ENCODE data around the gene IL17C. TPM values are rescaled to one million over a fixed set of nuclear protein-coding genes. Genes with fewer than 3 reads are reported as not detected.

IL17C gene
- total RNA-seq, 2 donors from 2014 or later: not detected

DNA sequence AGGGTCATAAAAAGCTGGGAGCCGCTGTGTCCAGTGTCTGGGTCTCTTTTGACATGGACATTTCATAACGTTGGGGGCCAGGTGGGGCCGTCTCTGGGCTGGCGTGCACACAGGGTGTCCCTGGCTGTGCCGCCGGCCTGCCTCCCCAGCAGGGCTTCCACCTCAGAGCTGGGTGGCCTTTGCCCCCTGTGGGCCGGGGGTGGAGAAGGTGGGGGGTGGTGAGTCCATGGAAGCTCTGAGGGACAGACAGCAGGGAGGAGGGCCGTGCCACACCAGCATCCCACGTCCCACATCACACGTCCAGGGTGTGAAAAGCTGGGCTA lies 48.8 kb downstream of the IL17C start:
- no peaks in the 10 kb centered on the region for H3K9me3 ChIP-seq
- no peaks in the 10 kb centered on the region for H3K36me3 ChIP-seq
- no peak for TF ChIP-seq CTCF (IDR thresholded peaks at IDR 0.05)
- H3K4me1 ChIP-seq: peaks cover 0 to 40% of the 10 kb centered on the region in 2 donors
- H3K4me3 ChIP-seq: no peak overlapping the region
- no peaks in the 10 kb centered on the region for H3K27me3 ChIP-seq
- H3K27ac ChIP-seq: no peak overlapping the region
- no peak for DNase-seq (ENCODE audit: low spot score)

DNA sequence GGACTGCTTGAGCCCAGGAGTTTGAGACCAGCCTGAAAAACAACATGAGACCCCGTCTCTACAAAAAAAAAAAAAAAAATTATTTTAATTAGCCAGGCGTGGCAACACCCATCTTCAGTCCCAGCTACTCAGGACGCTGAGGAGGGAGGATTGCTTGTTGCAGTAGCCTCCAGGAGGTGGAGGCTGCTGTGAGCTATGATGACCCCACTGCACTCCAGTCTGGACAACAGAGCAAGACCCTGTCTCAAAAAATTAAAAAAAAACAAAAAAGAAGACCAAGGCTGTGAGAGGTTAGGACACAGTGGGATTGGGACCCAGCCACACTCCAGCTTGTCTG lies 49.3 kb downstream of the IL17C start:
- DNase-seq (ENCODE audit: low spot score): no peak
- Histone ChIP-seq H3K27me3 (no peaks in the 10 kb centered on the region), H3K36me3 (no peaks in the 10 kb centered on the region), H3K4me1 (peaks cover 0 to 40% of the 10 kb centered on the region in 2 donors), H3K27ac (no peak overlapping the region), H3K4me3 (no peak overlapping the region), H3K9me3 (no peaks in the 10 kb centered on the region)
- no peak for TF ChIP-seq CTCF (IDR thresholded peaks at IDR 0.05)

GRCh38 chr16:88688013-88688778 lies 49.8 kb downstream of the IL17C start:
- no peak for DNase-seq (ENCODE audit: low spot score)
- H3K4me3 ChIP-seq: no peak overlapping the region
- no peak for TF ChIP-seq CTCF (IDR thresholded peaks at IDR 0.05)
- no peaks in the 10 kb centered on the region for H3K9me3 ChIP-seq
- peaks cover 0 to 40% of the 10 kb centered on the region in 2 donors for H3K4me1 ChIP-seq
- H3K27me3 ChIP-seq: no peaks in the 10 kb centered on the region
- H3K27ac ChIP-seq: no peak overlapping the region
- no peaks in the 10 kb centered on the region for H3K36me3 ChIP-seq

Other genes starting within 250 kb of the IL17C start
- 1 to 10 TPM; 1.7 to 2.4 TPM for gene ZFPM1, start 185.3 kb upstream of the IL17C start, total RNA-seq
- 10 to 100 TPM in 1 of 2 donors, 1 to 10 TPM in 1; 7.9 to 10.0 TPM for gene ZC3H18, start 68.2 kb upstream of the IL17C start, total RNA-seq
- gene CYBA, start 12.5 kb downstream of the IL17C start, total RNA-seq: 100 to 1,000 TPM in 1 of 2 donors, 10 to 100 TPM in 1; 82.0 to 132 TPM
- gene MVD, start 24.5 kb downstream of the IL17C start, total RNA-seq: 10 to 100 TPM; 21.5 to 23.1 TPM
- gene SNAI3, start 47.9 kb downstream of the IL17C start, total RNA-seq: 1 to 10 TPM; 1.0 to 1.6 TPM
- gene RNF166, start 67.8 kb downstream of the IL17C start, total RNA-seq: 10 to 100 TPM; 16.9 to 19.4 TPM
- gene CTU2, start 67.9 kb downstream of the IL17C start, total RNA-seq: 1 to 10 TPM; 7.1 to 8.2 TPM
- gene PIEZO1, start 146.6 kb downstream of the IL17C start, total RNA-seq: 10 to 100 TPM; 37.7 to 73.2 TPM
- 1 to 10 TPM in 1 of 2 donors, under 1 TPM in 1; 0.39 to 1.3 TPM for gene CDT1, start 165.2 kb downstream of the IL17C start, total RNA-seq
- gene APRT, start 173.4 kb downstream of the IL17C start, total RNA-seq: 10 to 100 TPM; 50.6 to 90.4 TPM
- gene GALNS, start 218.4 kb downstream of the IL17C start, total RNA-seq: 10 to 100 TPM; 12.6 to 18.8 TPM
- gene TRAPPC2L, start 218.6 kb downstream of the IL17C start, total RNA-seq: 10 to 100 TPM; 30.7 to 33.0 TPM
- not detected for gene PABPN1L, start 228.1 kb downstream of the IL17C start, total RNA-seq

Measured in right atrium auricular region (tissue), 2 donors.